Thymus (tissue), 11 donors: ENCODE data around the gene MRRF. TPM values are rescaled to one million over a fixed set of nuclear protein-coding genes. Genes with fewer than 3 reads are reported as not detected.
"Not testable (repeated sequence)": the region's sequence is repeated elsewhere in the genome, so short reads cannot be mapped to it uniquely, and the experiment has no call there.

Experiments used
- DNase-seq, 9 donors: peaks; one replicate each; pipeline ENCODE4 v3.0.0-alpha.2; 2013; ENCODE audit warnings: low spot score in 9 of 9, low read depth in 6 of 9, missing footprints in 1 of 9
- H3K27ac ChIP-seq, 2 donors: one replicate each; pipeline ENCODE4 v1.5.1; 2013; ENCODE audit warnings: control low read depth in 1 of 2, low read depth in 1 of 2, low read length in 1 of 2, mild to moderate bottlenecking in 1 of 2, moderate library complexity in 1 of 2
- H3K27me3 ChIP-seq, 2 donors: one replicate each; pipeline ENCODE4 v1.5.1; 2013; ENCODE audit warnings: low read length in 1 of 2; ENCODE audit not compliant: control insufficient read depth in 2 of 2, insufficient read depth in 1 of 2
- H3K36me3 ChIP-seq, 2 donors: one replicate each; pipeline ENCODE4 v1.5.1; 2013; ENCODE audit warnings: low read length in 1 of 2, mild to moderate bottlenecking in 1 of 2, moderate library complexity in 1 of 2; ENCODE audit not compliant: control insufficient read depth in 2 of 2, insufficient read depth in 2 of 2
- H3K4me1 ChIP-seq, 2 donors: one replicate each; pipeline ENCODE4 v1.5.1; 2013; ENCODE audit warnings: low read length in 2 of 2; ENCODE audit not compliant: control insufficient read depth in 2 of 2, insufficient read depth in 2 of 2
- H3K4me3 ChIP-seq, 2 donors: one replicate each; pipeline ENCODE4 v1.5.1; 2013; ENCODE audit warnings: low read length in 2 of 2, control low read depth in 1 of 2, mild to moderate bottlenecking in 1 of 2
- H3K9me3 ChIP-seq, 2 donors: one replicate each; pipeline ENCODE4 v1.5.1; 2013; ENCODE audit warnings: low read length in 1 of 2, mild to moderate bottlenecking in 1 of 2; ENCODE audit not compliant: control insufficient read depth in 2 of 2, insufficient read depth in 1 of 2
- WGBS: extraction: QIAGEN DNeasy Blood & Tissue Kit; methylation state at CpG from one replicate; pipeline ENCODE4 v1.1.7; 2013; 5-methylcytosine and 5-hydroxymethylcytosine counted together
- polyA plus RNA-seq: library from polyadenylated mRNA; stranded (reverse); fragments of 200-250 nt; gene quantifications from one replicate; pipeline ENCODE4 v1.2.3, GENCODE V29; 2013
- total RNA-seq: library from RNA; stranded (reverse); fragments of 120-200 nt; gene quantifications from one replicate; pipeline ENCODE4 v1.2.4, GENCODE V29; 2013
- donor health status: healthy.

Gene MRRF
- total and polyA plus RNA-seq, 2 donors = 27.0 to 34.7 TPM

DNA sequence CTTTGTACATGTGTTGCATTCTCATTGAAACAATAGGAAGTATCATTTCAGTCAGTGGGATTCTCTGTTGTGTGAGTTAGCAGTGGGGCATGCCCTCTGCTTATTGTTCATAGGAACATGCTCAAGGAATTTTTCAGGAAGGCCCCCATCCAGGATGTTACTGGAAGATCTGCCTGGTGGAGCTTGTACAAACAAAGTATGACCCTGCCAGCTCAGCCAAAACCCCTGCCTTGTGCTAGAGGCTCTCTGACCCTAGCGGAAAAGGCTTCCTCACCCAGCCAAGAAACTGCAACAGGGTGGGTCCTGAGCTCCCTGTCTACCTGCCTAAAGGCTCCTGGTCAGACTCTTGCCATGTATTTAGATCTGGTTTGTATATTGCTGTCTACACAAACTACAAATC is 43.2 kb downstream of the MRRF start:
- H3K36me3 ChIP-seq = peaks cover 6 to 29% of the 10 kb centered on the region in 2 donors
- no peak overlapping the region for H3K4me3 ChIP-seq
- no peak overlapping the region for H3K27ac ChIP-seq
- WGBS = 94% methylated on average over 1 of the region's 1 CpG
- no peaks in the 10 kb centered on the region for H3K27me3 ChIP-seq
- H3K9me3 ChIP-seq = no peaks in the 10 kb centered on the region
- DNase-seq = no peak
- H3K4me1 ChIP-seq = no peaks in the 10 kb centered on the region

DNA sequence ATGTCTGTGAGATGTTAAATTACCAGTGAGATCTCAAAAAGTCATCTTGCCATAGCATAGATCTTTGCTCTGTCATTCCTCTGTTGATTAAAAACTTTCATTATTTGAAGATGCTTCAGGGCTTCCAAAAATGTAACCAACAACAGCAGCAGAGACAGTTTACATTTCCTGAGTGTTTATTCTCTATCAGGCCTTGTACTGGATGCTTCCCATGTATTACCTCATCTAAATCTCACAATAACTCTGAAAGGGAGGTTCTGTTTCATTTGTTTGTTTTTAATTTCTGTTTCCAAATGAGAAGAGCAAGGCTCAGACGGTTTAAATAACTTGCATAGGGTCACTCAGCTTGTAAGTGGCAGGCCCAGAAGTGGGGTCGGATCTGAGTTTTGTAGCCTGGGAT is 45.2 kb downstream of the MRRF start:
- WGBS = 95% methylated on average over 2 of the region's 2 CpGs
- no peak overlapping the region for H3K27ac ChIP-seq
- H3K36me3 ChIP-seq = peaks cover 7 to 32% of the 10 kb centered on the region in 2 donors
- H3K27me3 ChIP-seq = no peaks in the 10 kb centered on the region
- no peaks in the 10 kb centered on the region for H3K4me1 ChIP-seq
- H3K4me3 ChIP-seq = no peak overlapping the region
- H3K9me3 ChIP-seq = no peaks in the 10 kb centered on the region
- DNase-seq = no peak

DNA sequence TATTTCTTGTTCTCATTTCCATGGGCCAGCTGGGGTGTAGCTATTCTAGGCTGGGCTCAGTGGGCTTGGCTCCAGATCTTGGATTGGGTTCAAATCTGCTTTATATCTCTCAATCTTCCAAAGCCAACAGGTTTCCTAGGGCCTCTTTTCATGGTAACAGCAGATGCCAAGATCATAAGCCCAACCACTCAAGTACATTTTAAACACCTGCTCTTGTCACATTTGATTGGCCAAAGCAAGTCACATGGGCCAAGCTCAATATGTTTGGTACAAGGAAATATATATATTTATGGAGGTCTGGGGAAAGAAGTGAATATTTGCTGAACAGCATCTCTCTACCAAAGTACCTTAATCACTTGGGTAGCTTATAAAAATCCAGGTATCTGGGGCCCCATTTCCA is 49.5 kb downstream of the MRRF start:
- Histone ChIP-seq H3K4me3 (no peak overlapping the region), H3K27ac (no peak overlapping the region), H3K36me3 (peaks cover 12 to 30% of the 10 kb centered on the region in 2 donors), H3K27me3 (no peaks in the 10 kb centered on the region), H3K9me3 (peaks cover 0 to 2% of the 10 kb centered on the region in 2 donors), H3K4me1 (no peaks in the 10 kb centered on the region)
- no peak for DNase-seq

DNA sequence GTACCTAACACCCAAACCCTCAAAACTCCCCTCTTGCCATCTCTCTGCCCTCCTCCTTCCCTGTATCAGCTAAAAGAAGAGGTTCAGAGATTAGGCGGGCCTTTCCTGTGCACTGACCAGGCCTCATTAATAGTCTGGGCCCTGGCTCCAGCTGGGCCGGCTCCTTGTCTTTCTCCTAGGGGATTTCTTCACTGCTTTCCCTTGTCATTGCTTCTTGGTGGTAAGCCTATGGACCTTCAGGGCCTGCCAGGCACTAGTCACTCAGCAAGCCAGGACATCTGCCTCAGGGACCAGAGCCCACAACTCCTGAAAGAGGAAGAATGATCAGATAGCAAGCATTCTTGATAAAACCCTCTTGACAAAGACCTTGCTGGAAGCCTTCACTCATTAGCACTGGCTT is 50.9 kb downstream of the MRRF start:
- Histone ChIP-seq H3K36me3 (peaks cover 12 to 25% of the 10 kb centered on the region in 2 donors), H3K27ac (no peak overlapping the region)
- DNase-seq = no peak

DNA sequence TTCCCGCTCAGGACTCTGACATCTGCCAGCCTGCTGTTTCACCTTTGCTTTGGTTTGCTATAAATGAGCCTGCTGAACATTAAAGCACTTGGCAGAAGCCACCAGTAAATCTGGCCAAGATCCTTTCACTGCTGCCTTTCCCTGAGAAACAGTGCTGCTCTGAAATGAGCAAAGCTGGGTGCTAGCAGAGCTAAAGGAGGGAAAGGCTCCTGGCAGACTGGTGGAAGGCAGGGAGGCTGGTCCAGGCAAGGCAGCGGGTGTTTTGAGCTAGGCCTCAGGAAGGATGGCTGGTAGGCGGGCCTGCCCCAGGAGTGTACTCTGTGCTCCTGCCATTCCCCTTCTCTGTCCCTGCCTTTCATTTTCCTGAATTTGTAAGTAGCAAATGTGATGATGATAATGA is 53.6 kb downstream of the MRRF start:
- H3K27me3 ChIP-seq = no peaks in the 10 kb centered on the region
- H3K9me3 ChIP-seq = peaks cover 0 to 2% of the 10 kb centered on the region in 2 donors
- no peak overlapping the region for H3K4me3 ChIP-seq
- no peak overlapping the region for H3K27ac ChIP-seq
- DNase-seq = no peak
- 97% methylated on average over 3 of the region's 3 CpGs for WGBS
- H3K36me3 ChIP-seq = peaks cover 20 to 27% of the 10 kb centered on the region in 2 donors
- H3K4me1 ChIP-seq = no peaks in the 10 kb centered on the region

More for the DNA sequence above, 50.9 kb downstream of the MRRF start:
- H3K4me3 ChIP-seq = no peak overlapping the region
- no peaks in the 10 kb centered on the region for H3K27me3 ChIP-seq
- H3K4me1 ChIP-seq = no peaks in the 10 kb centered on the region
- 100% methylated on average over 2 of the region's 2 CpGs for WGBS
- peaks cover 0 to 2% of the 10 kb centered on the region in 2 donors for H3K9me3 ChIP-seq

DNA sequence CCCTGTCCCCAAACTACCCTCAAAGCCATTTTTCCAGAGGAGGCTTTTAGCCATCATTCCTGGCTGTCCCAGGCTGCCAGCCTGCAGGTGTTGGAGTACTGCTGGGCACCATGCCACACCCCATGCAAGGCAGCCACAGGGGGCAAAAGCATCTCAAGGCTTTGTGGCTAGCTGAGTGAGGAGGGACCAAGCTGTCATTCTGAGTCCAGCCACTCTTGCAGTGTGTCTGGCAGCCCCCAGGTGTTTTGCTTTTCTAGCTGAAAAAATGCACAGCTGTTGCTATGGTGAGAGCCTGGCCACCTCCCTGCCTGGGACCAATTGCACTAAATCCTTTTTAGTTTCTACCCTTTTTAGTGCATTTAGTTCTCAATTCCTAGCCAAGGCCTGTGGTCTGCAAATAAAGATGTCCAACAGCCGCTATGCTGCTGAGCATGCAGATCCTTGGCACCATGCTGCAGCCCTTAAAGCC is 55.8 kb downstream of the MRRF start:
- Histone ChIP-seq H3K9me3 (peaks cover 0 to 2% of the 10 kb centered on the region in 2 donors), H3K27me3 (no peaks in the 10 kb centered on the region), H3K4me1 (no peaks in the 10 kb centered on the region), H3K27ac (no peak overlapping the region), H3K4me3 (no peak overlapping the region), H3K36me3 (peaks cover 18 to 20% of the 10 kb centered on the region in 2 donors)
- no peak for DNase-seq
- 97% methylated on average over 1 of the region's 1 CpG for WGBS

DNA sequence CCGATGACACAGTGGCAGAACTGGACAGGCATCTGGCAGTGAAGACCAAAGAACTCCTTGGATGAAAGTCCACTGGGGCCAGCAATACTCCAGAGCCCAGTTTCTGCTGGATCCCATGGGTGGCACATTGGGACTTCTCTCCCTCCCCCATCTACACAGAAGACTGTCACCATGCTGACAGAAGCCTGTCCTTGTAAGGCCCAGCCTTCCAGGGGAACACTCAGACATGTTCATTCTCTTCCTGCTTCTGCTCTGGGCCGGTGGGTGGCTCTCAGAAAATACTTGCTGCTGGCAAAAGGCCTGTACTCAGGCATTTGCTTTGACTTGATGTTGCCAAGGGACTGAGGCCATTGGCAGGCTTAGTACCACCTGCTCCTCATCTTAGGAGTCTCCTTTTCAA is 57.9 kb downstream of the MRRF start:
- Histone ChIP-seq H3K36me3 (peaks cover 19 to 20% of the 10 kb centered on the region in 2 donors), H3K27me3 (no peaks in the 10 kb centered on the region), H3K27ac (no peak overlapping the region), H3K9me3 (no peaks in the 10 kb centered on the region), H3K4me3 (no peak overlapping the region), H3K4me1 (no peaks in the 10 kb centered on the region)
- 96% methylated on average over 2 of the region's 2 CpGs for WGBS
- no peak for DNase-seq

DNA sequence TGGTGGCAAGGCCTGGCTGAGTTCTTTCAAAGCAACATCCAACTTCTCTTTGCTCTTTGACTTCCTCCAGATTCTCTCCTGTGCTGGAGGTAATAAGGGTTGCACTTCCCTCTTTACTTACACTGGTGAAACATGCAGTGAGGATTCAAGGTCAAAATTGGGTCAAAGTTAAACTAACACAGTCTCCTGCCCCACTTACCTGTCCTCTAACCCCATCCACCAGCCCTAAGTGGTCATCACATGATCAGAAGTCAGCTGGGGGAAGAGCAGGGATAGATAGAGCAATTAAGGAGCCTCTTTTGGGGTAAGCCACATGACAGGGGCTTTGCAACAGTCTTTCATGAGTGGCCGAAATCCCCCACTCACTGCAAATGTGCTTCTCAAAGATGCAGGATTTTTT is 60.0 kb downstream of the MRRF start:
- not testable (repeated sequence) for H3K4me1 ChIP-seq, H3K4me3 ChIP-seq, H3K27ac ChIP-seq, DNase-seq, H3K27me3 ChIP-seq, H3K9me3 ChIP-seq
- 96% methylated on average over 1 of the region's 1 CpG for WGBS
- H3K36me3 ChIP-seq = peaks cover 15% of the 10 kb centered on the region in 2 donors

DNA sequence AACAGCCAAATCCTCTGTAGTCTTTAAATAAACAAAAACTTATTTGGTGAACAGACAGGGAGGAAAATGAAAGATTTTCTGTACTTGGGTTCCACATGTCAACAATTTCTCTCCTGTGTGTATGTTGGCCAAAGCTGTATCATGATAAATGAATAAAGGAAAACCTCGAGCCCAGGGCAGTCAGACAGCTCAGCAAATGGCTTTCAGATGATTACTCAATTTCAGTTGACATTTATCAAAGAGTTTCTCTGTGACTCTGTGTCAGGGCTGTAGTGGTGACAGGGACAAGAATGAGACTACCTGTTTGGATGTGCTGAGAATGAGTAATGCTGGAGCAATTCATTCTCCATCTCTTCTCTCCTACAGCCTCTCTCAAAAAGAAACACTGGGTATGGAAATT is 60.4 kb downstream of the MRRF start:
- H3K27me3 ChIP-seq = no peaks in the 10 kb centered on the region
- H3K27ac ChIP-seq = no peak overlapping the region
- no peak for DNase-seq
- no peaks in the 10 kb centered on the region for H3K4me1 ChIP-seq
- H3K36me3 ChIP-seq = peaks cover 15% of the 10 kb centered on the region in 2 donors
- H3K4me3 ChIP-seq = no peak overlapping the region
- WGBS = 85% methylated on average over 1 of the region's 1 CpG
- H3K9me3 ChIP-seq = no peaks in the 10 kb centered on the region

DNA sequence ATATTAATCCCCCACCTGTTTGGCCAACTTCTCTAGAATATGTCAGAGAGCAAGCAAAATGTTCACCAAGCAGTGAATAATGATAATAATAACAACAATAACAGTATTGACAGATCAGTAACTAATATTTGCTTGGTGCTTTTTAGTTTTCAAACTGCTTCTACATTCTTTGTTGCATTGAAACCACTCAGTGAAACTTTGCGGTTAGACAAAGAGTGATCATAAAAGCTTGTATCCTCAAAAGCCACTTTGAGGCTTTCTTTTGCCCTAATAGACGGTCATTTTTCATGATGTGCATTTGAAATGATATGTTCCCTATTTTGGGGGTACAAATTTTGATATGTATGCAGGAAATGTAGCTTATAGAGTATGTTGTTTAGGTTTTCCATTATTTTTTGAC is 62.5 kb downstream of the MRRF start:
- DNase-seq = no peak
- Histone ChIP-seq H3K27ac (no peak overlapping the region), H3K4me1 (no peaks in the 10 kb centered on the region), H3K36me3 (peaks cover 15% of the 10 kb centered on the region in 2 donors), H3K9me3 (no peaks in the 10 kb centered on the region), H3K4me3 (no peak overlapping the region), H3K27me3 (no peaks in the 10 kb centered on the region)
- 99% methylated on average over 2 of the region's 2 CpGs for WGBS
